ENCODE data around the gene AURKB. TPM values are rescaled to one million over a fixed set of nuclear protein-coding genes. Genes with fewer than 3 reads are reported as not detected.

Gene AURKB
- 6.2 and 163 TPM in 2 replicates for total RNA-seq

GRCh38 chr17:8209907-8210760, at the start of gene AURKB:
TSS of gene AURKB (minus strand) at chr17:8210575. CDS start at chr17:8210224, 351 bp downstream.

GRCh38 chr17:8248751-8249607, 38.6 kb upstream of the AURKB start, which contains the start of gene PFAS:
TSS of gene PFAS (plus strand) at chr17:8249289. CDS start at chr17:8253938, 4,649 bp downstream.

GRCh38 chr17:8189711-8190477, 20.5 kb downstream of the AURKB start, which contains the start of gene BORCS6:
TSS of gene BORCS6 (minus strand) at chr17:8190180. CDS start at chr17:8190140, 40 bp downstream.

GRCh38 chr17:8176197-8176940, 34.0 kb downstream of the AURKB start, which contains the start of gene TMEM107:
TSS of gene TMEM107 (minus strand) at chr17:8176380. CDS start at chr17:8176286, 94 bp downstream.

GRCh38 chr17:8162233-8162996, 48.0 kb downstream of the AURKB start, which contains the start of gene VAMP2:
TSS of gene VAMP2 (minus strand) at chr17:8162948. CDS start at chr17:8162879, 69 bp downstream.

Other genes with a start within 250 kb of the AURKB start
- gene GUCY2D, start 208.0 kb downstream of the AURKB start, total RNA-seq, result not detected in 2 replicates
- under 0.01 TPM in 2 replicates for gene ALOX15B, start 171.5 kb downstream of the AURKB start, total RNA-seq
- gene ALOX12B, start 122.9 kb downstream of the AURKB start, total RNA-seq, result 0.25 TPM in 1 of 2 replicates, not detected in the other
- under 0.01 and 0.49 TPM in 2 replicates for gene ALOXE3, start 92.1 kb downstream of the AURKB start, total RNA-seq
- gene HES7, start 86.5 kb downstream of the AURKB start, total RNA-seq, result under 0.01 and 1.3 TPM in 2 replicates
- gene PER1, start 58.2 kb downstream of the AURKB start, total RNA-seq, result 34.5 and 35.2 TPM in 2 replicates
- gene VAMP2, start 47.6 kb downstream of the AURKB start, total RNA-seq, result 7.0 and 10.1 TPM in 2 replicates
- 22.8 and 23.3 TPM in 2 replicates for gene TMEM107, start 34.2 kb downstream of the AURKB start, total RNA-seq
- gene BORCS6, start 20.4 kb downstream of the AURKB start, total RNA-seq, result 8.3 and 10.1 TPM in 2 replicates
- 9.0 and 12.0 TPM in 2 replicates for gene CTC1, start 37.5 kb upstream of the AURKB start, total RNA-seq
- gene PFAS, start 38.7 kb upstream of the AURKB start, total RNA-seq, result 34.7 and 73.0 TPM in 2 replicates
- gene RANGRF, start 78.1 kb upstream of the AURKB start, total RNA-seq, result 23.8 and 28.0 TPM in 2 replicates
- gene SLC25A35, start 84.8 kb upstream of the AURKB start, total RNA-seq, result 1.5 and 2.4 TPM in 2 replicates
- under 0.01 and 0.38 TPM in 2 replicates for gene ARHGEF15, start 99.7 kb upstream of the AURKB start, total RNA-seq
- not detected in 2 replicates for gene ODF4, start 129.3 kb upstream of the AURKB start, total RNA-seq
- gene RPL26, start 172.6 kb upstream of the AURKB start, total RNA-seq, result 2,046 and 2,123 TPM in 2 replicates
- not detected in 2 replicates for gene RNF222, start 187.3 kb upstream of the AURKB start, total RNA-seq
- gene NDEL1, start 225.3 kb upstream of the AURKB start, total RNA-seq, result 24.7 and 32.6 TPM in 2 replicates

Data from mesangial cell (primary cell).